ENCODE measurements around the gene ZBTB22. TPM values are rescaled to one million over a fixed set of nuclear protein-coding genes. Genes with fewer than 3 reads are reported as not detected.

ZBTB22 gene
- total RNA-seq, 1 donor from 2014 or later = 14.3 TPM

DNA sequence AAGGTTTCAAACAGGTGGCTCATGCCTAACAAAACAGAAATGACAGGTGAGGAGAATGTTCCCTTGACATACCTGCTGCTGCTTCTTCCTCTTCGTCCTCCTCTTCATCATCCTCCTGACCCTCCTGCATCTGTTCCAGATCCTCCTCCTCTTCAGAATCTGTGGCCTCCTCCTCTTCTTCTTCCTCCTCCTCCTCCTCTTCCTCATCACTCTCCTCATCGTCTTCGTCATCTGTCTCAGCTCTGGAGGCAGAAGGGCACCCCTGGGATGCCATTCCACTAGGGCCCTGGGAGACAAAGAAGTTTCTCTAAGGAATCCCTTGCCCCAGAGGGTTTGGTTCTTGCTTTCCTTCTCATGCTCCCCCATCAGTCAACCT is 2.4 kb upstream of the ZBTB22 start:
- Mint-ChIP-seq H3K4me1 (peaks cover 59% of the 10 kb centered on the region), H3K27ac (no peak overlapping the region), H3K27me3 (no peaks in the 10 kb centered on the region), H3K9me3 (no peaks in the 10 kb centered on the region), H3K36me3 (ENCODE audit: low read depth) (peaks cover 44% of the 10 kb centered on the region), H3K4me3 (peak overlapping the region; percentile 93)
- intact Hi-C loops (cut with micrococcal nuclease) = loop anchor here (10.0 kb wide), 2 partner anchors 255 to 1585 kb away; partner anchors contain the start of gene CLIC1
- DNase-seq = no peak

DNA sequence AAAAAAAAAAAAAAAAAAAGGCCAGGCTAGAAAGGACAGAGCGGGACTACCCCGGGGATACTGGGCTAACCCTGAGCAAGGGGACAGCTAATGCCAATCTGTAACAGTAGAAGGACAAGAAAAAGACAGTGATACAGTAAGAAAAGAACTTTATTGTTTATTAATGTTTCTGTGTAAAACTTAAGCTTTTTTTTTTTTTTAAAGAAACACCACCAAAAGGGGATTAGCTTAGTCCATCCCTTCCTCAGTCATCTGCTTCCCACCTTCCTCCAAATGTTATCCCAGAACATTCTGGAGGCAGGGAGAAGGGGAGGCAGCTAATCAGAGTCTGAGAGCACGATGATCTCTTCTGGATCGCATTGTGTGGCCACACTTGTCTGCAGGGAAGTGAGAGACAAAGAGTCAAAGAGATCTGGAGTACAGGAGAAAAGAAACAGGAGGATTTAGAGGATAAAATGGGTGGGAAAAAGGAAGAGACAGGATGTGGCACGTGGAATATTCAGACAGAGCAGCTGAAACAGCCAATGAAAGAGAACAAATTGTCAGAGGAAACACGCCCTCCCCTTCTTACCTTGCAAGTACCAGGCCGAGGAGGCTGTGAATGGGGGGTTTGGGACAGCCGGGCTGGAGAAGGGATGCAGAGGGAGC is 1.0 kb upstream of the ZBTB22 start:
- Mint-ChIP-seq H3K4me3 (peak overlapping the region; percentile 96), H3K36me3 (ENCODE audit: low read depth) (peaks cover 50% of the 10 kb centered on the region), H3K27ac (peak overlapping the region; percentile 96), H3K9me3 (no peaks in the 10 kb centered on the region), H3K27me3 (no peaks in the 10 kb centered on the region), H3K4me1 (peaks cover 56% of the 10 kb centered on the region)
- intact Hi-C loops (cut with micrococcal nuclease) = loop anchor here (10.0 kb wide), 2 partner anchors 256 to 1584 kb away; partner anchors contain the start of gene CLIC1
- DNase-seq = no peak

DNA sequence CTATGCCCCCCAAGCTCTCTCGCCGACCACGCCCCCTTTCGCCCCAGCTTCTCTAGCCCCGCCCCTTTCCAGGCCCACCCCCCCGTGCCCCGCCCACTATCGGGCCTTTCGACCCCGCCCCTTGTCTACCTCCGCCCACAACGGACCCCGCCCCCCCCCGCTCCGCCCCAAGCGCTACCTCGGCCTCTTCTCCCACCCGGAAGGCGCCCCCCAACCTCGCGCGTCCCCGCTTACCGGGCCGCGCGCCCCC is 200 bp downstream of the ZBTB22 start:
- Mint-ChIP-seq H3K27ac (peak overlapping the region; percentile 70), H3K4me3 (peak overlapping the region; percentile 96), H3K36me3 (ENCODE audit: low read depth) (peaks cover 56% of the 10 kb centered on the region), H3K4me1 (peaks cover 54% of the 10 kb centered on the region), H3K27me3 (no peaks in the 10 kb centered on the region), H3K9me3 (no peaks in the 10 kb centered on the region)
- no peak for DNase-seq
- intact Hi-C loops (cut with micrococcal nuclease) = loop anchor here (1.0 to 10.0 kb wide), 3 partner anchors 101 to 1583 kb away; partner anchors contain the start of genes CLIC1 and CUTA

DNA sequence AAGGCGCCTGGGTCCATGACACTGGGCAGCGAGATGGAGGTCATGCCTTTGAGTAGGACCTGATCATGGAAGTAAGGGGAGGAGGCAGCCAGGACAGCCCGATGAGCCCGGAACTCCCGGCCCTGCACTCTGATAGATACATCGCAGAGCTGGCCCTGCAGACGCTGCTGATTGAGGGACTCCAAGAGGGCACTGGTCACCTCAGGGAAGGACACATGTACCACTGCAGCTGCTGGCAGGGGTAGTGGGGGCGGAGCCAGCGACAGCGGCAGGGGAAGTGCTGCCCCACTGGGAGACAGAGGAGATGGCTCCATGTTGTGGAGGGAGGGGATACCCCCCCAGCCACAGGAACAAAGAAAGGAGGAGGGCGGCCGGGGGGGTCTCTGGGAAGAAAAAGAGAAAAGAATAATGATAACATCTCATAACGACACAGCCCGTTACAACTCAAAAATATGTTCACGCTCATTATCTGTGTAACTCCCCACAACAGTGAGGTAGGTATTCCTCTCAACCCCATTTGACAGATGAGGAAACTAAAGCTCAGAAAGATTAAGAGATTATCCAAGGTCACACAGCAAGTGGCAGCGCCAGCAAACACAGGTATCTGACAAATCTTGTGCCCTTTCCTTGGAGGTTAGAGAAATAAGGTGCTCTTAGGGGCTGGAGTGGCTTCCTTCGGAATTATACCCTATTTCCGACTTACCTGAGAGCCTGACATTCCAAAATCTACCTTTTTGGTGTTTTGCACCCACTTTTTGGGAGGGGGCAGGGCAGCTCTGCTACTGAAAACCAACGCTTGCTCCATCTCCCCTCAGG is 733 bp downstream of the ZBTB22 start:
- Mint-ChIP-seq H3K9me3 (no peaks in the 10 kb centered on the region), H3K4me1 (peaks cover 56% of the 10 kb centered on the region), H3K36me3 (ENCODE audit: low read depth) (peaks cover 58% of the 10 kb centered on the region), H3K27ac (peak overlapping the region; percentile 70), H3K4me3 (peak overlapping the region; percentile 80), H3K27me3 (no peaks in the 10 kb centered on the region)
- intact Hi-C loops (cut with micrococcal nuclease) = loop anchor here (1.0 to 10.0 kb wide), 3 partner anchors 101 to 1582 kb away; partner anchors contain the start of genes CLIC1 and CUTA
- DNase-seq = peak; percentile 67

DNA sequence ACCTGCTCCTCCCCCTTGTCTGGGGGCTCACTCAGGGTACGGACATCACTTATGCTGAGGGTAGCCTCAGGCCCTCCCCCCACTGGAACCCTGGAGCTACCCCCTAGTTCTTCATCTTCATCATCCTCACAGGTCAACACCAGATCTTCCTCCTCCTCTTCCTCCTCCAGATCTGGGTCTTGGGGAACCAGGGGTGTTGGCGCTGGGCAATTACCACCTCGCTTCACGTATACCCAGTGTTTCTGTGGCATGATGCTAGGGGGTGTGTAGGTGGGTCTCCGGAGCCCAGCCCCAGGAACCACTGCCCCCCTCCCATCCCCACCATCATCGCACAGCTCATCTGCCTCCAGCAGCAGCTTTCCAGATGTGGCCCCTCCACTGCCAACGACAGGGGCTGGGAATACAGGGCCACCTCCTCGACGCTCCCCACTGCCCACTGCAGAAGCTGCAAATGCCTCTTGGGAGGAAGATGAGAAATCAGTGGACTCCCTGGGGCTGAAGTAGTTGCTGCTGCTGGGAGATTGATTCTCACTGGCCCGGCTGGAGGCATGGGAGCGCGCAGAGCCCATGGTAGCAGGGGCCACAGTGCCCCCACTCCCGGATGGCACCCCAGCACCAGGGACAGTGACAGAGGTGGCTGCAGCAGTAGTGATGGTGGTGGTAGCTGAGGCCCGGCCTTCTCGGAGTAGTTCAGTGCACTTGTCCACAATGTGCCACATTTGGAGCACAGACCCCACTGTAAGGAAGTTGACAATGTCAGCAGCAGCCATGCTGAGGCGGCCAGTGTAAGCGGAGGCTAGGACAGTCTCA is 1.5 kb downstream of the ZBTB22 start:
- H3K4me3 Mint-ChIP-seq = peak overlapping the region; percentile 98
- H3K4me1 Mint-ChIP-seq = peaks cover 56% of the 10 kb centered on the region
- peak; percentile 64 for DNase-seq
- intact Hi-C loops (cut with micrococcal nuclease) = loop anchor here (2.0 to 10.0 kb wide), 3 partner anchors 111 to 1581 kb away; partner anchors contain the start of genes CLIC1 and HSD17B8
- H3K27me3 Mint-ChIP-seq = no peaks in the 10 kb centered on the region
- peak overlapping the region; percentile 98 for H3K27ac Mint-ChIP-seq
- H3K36me3 Mint-ChIP-seq (ENCODE audit: low read depth) = peaks cover 58% of the 10 kb centered on the region
- H3K9me3 Mint-ChIP-seq = no peaks in the 10 kb centered on the region

DNA sequence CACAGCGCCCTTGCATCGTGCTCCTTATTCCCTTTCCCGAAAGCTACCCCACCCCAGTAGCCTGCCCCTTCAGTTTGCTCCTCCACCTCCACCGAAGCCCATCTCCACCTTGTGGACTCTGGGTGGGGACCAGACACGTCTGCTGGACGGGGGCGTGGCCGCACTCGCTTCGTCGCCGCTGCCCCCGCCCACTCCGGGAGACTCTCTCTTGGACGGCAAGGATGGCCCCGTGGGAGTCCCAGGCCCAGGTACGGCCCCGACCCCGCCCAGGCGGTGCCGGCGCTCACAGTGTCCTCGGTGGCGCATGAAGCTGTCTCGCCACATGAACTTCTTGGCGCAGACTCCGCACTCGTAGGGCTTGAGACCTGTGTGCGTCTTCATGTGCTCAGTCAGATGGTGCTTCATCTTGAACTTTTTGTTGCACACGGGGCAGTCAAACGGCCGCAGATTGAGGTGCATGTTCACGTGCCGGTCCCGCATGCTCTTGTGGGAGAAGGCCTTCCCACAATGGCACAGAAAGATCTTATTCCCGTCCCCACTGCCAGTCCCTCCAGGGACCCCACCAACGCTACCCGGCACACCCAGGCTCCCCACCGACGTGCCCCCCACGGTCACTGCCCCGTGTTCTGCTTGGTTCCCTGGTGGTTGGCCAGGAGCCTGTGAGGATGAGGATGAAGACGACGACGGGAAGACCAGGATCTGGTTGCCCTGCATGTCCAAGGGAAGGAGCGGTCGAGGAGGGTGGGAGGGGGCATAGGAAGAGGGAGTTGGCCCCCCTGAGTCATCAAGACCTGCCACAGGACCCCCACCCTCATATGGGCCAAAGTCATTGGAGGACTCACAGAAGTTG is 2.4 kb downstream of the ZBTB22 start:
- intact Hi-C loops (cut with micrococcal nuclease) = loop anchor here (1.0 to 10.0 kb wide), 9 partner anchors 8 to 1580 kb away; partner anchors contain the start of genes CLIC1, HSD17B8, KIFC1 and PFDN6
- H3K4me1 Mint-ChIP-seq = peaks cover 54% of the 10 kb centered on the region
- H3K36me3 Mint-ChIP-seq (ENCODE audit: low read depth) = peaks cover 56% of the 10 kb centered on the region
- peak overlapping the region; percentile 98 for H3K4me3 Mint-ChIP-seq
- no peaks in the 10 kb centered on the region for H3K9me3 Mint-ChIP-seq
- peak; percentile 71 for DNase-seq
- peak overlapping the region; percentile 98 for H3K27ac Mint-ChIP-seq
- H3K27me3 Mint-ChIP-seq = no peaks in the 10 kb centered on the region

DNA sequence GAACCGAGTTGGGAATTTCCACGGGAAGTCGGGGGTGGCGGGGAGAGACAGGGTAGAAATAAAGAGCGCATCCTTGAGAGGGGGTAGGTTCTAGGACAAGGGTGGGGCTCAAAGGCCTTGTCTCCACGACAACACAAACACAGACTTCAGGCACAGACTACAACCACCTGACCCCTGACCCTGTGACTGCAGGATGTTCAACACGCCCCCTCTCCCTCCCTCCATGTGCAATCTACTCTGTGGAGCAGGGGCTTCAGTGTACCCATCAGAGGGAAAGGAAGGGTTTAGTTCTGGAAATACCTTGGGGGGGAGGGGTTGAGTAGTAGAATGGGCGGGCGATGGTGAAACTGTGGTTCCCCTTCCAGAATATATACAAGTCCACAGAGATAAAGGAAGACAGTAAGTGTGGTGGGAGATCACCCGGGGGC is 3.0 kb downstream of the ZBTB22 start:
- DNase-seq = peak; percentile 92
- H3K4me3 Mint-ChIP-seq = peak overlapping the region; percentile 98
- intact Hi-C loops (cut with micrococcal nuclease) = loop anchor here (1.0 to 10.0 kb wide), 9 partner anchors 9 to 1580 kb away; partner anchors contain the start of genes CLIC1, HSD17B8, KIFC1 and PFDN6
- peak overlapping the region; percentile 98 for H3K27ac Mint-ChIP-seq
- peaks cover 51% of the 10 kb centered on the region for H3K36me3 Mint-ChIP-seq (ENCODE audit: low read depth)
- H3K4me1 Mint-ChIP-seq = peaks cover 49% of the 10 kb centered on the region
- no peaks in the 10 kb centered on the region for H3K9me3 Mint-ChIP-seq
- H3K27me3 Mint-ChIP-seq = no peaks in the 10 kb centered on the region

DNA sequence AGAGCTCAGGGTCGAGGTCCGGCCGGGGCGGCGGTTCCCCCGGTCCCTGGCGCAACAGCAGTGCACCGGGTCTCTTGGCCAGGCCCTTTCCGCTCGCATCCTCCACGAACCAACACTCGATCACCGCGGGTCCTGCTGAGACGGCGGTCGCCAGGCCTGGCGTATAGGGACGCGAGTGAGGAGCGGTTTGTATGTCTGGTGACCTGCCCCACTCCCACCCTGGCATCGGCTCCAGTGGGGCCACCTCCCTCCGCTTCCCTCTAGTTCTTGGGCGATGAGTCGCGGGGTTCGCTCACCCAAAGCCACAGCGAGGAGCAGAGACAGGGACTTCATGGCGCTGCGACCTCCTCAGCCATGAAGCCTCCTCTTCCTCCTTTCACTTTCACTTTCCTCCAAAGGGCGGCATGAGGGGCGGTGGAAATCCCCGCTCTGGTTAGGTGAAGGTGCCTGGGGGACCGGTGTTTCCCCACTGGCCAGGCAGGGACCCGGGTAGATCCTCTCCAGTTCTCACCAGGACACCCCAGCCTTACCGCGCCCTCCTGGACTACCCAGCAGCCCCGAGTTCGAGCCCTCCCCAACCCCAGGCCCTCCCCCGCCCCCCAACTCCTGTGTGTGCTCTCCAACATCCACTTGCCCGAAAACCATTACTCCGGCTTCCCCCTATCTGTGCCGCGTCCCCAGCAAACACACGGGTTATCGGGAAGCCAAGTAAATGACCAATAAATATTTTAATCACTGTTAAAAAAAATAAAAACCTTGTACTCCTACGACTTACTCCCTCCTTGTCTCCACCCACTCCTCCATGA is 3.6 kb downstream of the ZBTB22 start, which contains the start of gene TAPBP:
TSS of gene TAPBP (minus strand) at position 370 of the 806 bp plus-strand sequence. CDS start at position 333, 37 bp downstream.
- peak within 1 kb of the TSS; percentile 98 for H3K4me3 Mint-ChIP-seq
- H3K4me1 Mint-ChIP-seq = peaks cover 45% of the 10 kb centered on the region
- no peaks in the 10 kb centered on the region for H3K27me3 Mint-ChIP-seq
- peaks cover 50% of the 10 kb centered on the region for H3K36me3 Mint-ChIP-seq (ENCODE audit: low read depth)
- intact Hi-C loops (cut with micrococcal nuclease) = loop anchor here (1.0 to 10.0 kb wide), 10 partner anchors 9 to 1579 kb away; partner anchors contain the start of genes CLIC1, HSD17B8, KIFC1 and PFDN6
- peak; percentile 97 for DNase-seq
- peak within 1 kb of the TSS; percentile 98 for H3K27ac Mint-ChIP-seq
- H3K9me3 Mint-ChIP-seq = no peaks in the 10 kb centered on the region

DNA sequence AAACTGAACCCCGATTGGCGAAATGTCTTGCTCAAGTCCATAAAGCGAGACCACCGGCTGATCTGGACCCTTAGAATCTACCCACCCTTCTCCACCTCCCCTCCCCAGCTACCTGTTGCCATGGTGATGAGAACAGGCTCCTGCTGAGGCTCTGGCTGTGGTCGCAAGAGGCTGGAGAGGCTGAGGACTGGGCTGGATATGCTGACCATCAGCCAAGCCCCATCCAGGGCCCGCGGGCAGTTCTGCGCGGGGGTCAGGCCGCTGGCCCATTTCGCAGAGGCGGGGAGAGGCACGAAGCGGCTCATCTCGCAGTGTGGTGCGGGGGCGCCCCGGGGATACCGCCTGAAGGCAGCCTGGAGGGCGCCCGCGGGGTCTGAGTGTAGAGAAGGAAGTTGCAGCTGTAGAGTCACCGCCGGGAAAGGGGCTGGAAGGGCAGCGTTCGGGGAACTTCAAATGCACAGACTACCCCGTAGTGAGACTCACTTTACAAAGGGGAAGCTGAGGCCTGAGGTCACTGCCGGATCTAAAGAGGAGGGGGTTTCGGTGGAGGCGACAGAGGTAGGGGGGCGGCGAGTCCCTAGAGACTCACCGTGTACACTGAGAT is 4.3 kb downstream of the ZBTB22 start:
- DNase-seq = peak; percentile 83
- Mint-ChIP-seq H3K9me3 (no peaks in the 10 kb centered on the region), H3K36me3 (ENCODE audit: low read depth) (peaks cover 51% of the 10 kb centered on the region), H3K4me3 (peak overlapping the region; percentile 98), H3K27ac (peak overlapping the region; percentile 98), H3K4me1 (peaks cover 43% of the 10 kb centered on the region), H3K27me3 (no peaks in the 10 kb centered on the region)
- intact Hi-C loops (cut with micrococcal nuclease) = loop anchor here (2.0 to 10.0 kb wide), 4 partner anchors 32 to 1578 kb away; partner anchors contain the start of gene CLIC1

DNA sequence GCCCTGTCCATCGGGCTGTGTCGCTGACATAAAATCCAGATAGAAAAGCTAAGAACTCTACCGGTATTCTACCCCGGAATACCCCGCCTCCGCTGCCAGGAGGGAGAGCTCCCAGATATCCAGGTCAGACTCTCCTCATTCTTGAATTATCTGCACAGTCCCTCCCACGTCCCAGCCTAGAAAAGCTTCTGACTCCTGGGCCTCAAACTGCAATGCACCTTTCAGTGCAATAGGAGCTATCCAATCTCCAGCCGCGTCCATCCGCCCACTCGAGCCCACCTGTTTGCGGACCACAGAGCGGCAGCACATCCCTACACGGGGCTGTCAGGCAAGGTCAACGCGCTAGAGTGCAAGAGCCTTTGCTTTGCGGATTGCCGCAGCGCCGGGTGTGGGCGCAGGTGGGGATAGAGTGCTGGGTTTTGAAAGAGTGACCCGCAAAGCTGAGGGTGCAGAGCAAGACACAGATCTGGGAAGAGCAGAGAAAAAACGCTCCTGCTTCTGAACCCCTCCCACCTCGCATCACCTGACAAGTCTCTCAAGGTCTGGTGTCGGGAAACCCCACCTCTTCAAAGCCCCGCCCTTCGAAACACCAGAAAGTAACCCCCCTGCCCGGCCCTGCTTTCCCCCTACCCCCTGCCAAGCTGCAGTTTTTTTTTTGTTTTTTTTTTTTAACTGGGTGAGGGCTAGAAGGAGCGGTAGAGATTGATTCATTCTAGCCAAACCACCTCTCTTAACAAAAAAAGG is 5.0 kb downstream of the ZBTB22 start:
- peaks cover 52% of the 10 kb centered on the region for H3K36me3 Mint-ChIP-seq (ENCODE audit: low read depth)
- intact Hi-C loops (cut with micrococcal nuclease) = loop anchor here (2.0 to 10.0 kb wide), 4 partner anchors 32 to 1578 kb away; partner anchors contain the start of gene CLIC1
- H3K27ac Mint-ChIP-seq = peak overlapping the region; percentile 98
- H3K4me1 Mint-ChIP-seq = peaks cover 38% of the 10 kb centered on the region
- H3K9me3 Mint-ChIP-seq = no peaks in the 10 kb centered on the region
- H3K27me3 Mint-ChIP-seq = no peaks in the 10 kb centered on the region
- DNase-seq = peak; percentile 95
- peak overlapping the region; percentile 98 for H3K4me3 Mint-ChIP-seq

DNA sequence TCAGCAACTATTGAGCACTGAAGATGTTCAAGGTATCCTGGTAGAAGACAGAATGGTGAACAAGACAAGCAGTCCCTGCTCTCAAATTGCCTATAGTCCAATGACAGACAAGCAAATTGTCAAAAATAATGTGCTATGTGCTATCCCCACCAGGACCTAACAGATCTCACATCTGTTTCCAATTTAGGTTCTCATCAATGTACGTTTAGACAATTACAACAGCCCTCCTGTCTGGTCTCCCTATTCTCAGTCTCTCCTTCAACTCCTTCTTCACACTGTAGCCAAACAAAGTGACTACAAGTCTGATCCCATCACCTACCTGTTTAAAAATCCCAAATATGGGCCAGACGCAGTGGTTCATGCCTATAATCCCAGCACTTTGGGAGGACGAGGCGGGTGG is 11.2 kb downstream of the ZBTB22 start:
- Mint-ChIP-seq H3K9me3 (no peaks in the 10 kb centered on the region), H3K27me3 (no peaks in the 10 kb centered on the region), H3K4me3 (no peak overlapping the region), H3K4me1 (peaks cover 25% of the 10 kb centered on the region), H3K36me3 (ENCODE audit: low read depth) (peaks cover 62% of the 10 kb centered on the region), H3K27ac (peak overlapping the region; percentile 32)
- intact Hi-C loops (cut with micrococcal nuclease) = no loop called here
- DNase-seq = no peak
